C4-2B (cell line): ENCODE data around the gene L3MBTL2.

Experiments
- CTCF ChIP-seq: fragments of 450-650 bp; conservative IDR thresholded peaks from 2 replicates; pipeline ENCODE4 v1.5.1; 2017; ENCODE audit warnings: mild to moderate bottlenecking
- ZFX ChIP-seq: fragments of 450-650 bp; IDR thresholded peaks from 2 replicates; pipeline ENCODE4 v1.6.1; 2017

- TF ChIP-seq CTCF, result no peak
- TF ChIP-seq ZFX, result no peak
These were observed 26.6 kb upstream of the L3MBTL2 start for GRCh38 chr22:41178425-41178975.
